WTC11 (cell line): ENCODE data around the gene HSBP1L1. TPM values are rescaled to one million over a fixed set of nuclear protein-coding genes. Genes with fewer than 3 reads are reported as not detected.

ENCODE experiments used
- ATAC-seq: fragments of 200-7000 bp; cut with Tn5 transposase; 2 replicates; pipeline ENCODE4 v1.10.0; 2021; ENCODE audit warnings: mild to moderate bottlenecking, moderate library complexity
- CTCF ChIA-PET: fragments of 300-600 bp; sonication (Branson Sonifier 250); formaldehyde crosslinking; loops from one replicate; lab custom pipeline; 2021; ENCODE audit warnings: antibody characterized with exemption; lab: Charles Lee
- POLR2A ChIA-PET: fragments of 350-600 bp; sonication (Branson Sonifier 250); formaldehyde crosslinking; loops from one replicate; lab custom pipeline; 2021; ENCODE audit warnings: antibody characterized with exemption; lab: Charles Lee
- DNase-seq: peaks from one replicate; pipeline ENCODE4 v3.0.0; 2021; ENCODE audit warnings: low spot score
- H3K27ac Mint-ChIP-seq: 2 replicates; pipeline ENCODE4 v1.8.0; 2021; ENCODE audit warnings: mixed read lengths
- H3K27me3 Mint-ChIP-seq: 2 replicates; pipeline ENCODE4 v1.8.0; 2021; ENCODE audit warnings: low read depth, mild to moderate bottlenecking, moderate library complexity, mixed read lengths
- H3K36me3 Mint-ChIP-seq: 2 replicates; pipeline ENCODE4 v1.8.0; 2021; ENCODE audit warnings: mixed read lengths
- H3K4me1 Mint-ChIP-seq: 2 replicates; pipeline ENCODE4 v1.8.0; 2022; ENCODE audit warnings: mixed read lengths
- H3K4me3 Mint-ChIP-seq: 2 replicates; pipeline ENCODE4 v1.8.0; 2021; ENCODE audit warnings: mild to moderate bottlenecking, moderate library complexity, mixed read lengths
- H3K9me3 Mint-ChIP-seq: 2 replicates; pipeline ENCODE4 v1.8.0; 2021; ENCODE audit warnings: mixed read lengths
- CBFB ChIP-seq: sonication (generic); formaldehyde crosslinking; IDR thresholded peaks from 2 replicates; pipeline ENCODE4 v1.8.1; 2022; ENCODE audit warnings: mild to moderate bottlenecking, low read depth, missing genetic modification reagents
- CREB1 ChIP-seq: sonication (generic); formaldehyde crosslinking; IDR thresholded peaks from 2 replicates; pipeline ENCODE4 v1.8.0; 2023; ENCODE audit warnings: mild to moderate bottlenecking, missing genetic modification reagents
- ETV6 ChIP-seq: sonication (generic); formaldehyde crosslinking; IDR thresholded peaks from 2 replicates; pipeline ENCODE4 v1.8.1; 2022; ENCODE audit warnings: mild to moderate bottlenecking, missing genetic modification reagents
- GTF2I ChIP-seq: fragments of 250-450 bp; sonication (Bioruptor Pico); conservative IDR thresholded peaks from 2 replicates; pipeline ENCODE4 v1.4.0; 2021; ENCODE audit warnings: mild to moderate bottlenecking
- MYBL2 ChIP-seq: sonication (generic); formaldehyde crosslinking; IDR thresholded peaks from 2 replicates; pipeline ENCODE4 v1.8.1; 2023; ENCODE audit warnings: mild to moderate bottlenecking, moderate library complexity, missing genetic modification reagents
- NFATC4 ChIP-seq: fragments of 250-450 bp; sonication (Bioruptor Pico); IDR thresholded peaks from 2 replicates; pipeline ENCODE4 v1.9.0; 2021; ENCODE audit warnings: mild to moderate bottlenecking
- NFE2L1 ChIP-seq: sonication (generic); formaldehyde crosslinking; IDR thresholded peaks from 2 replicates; pipeline ENCODE4 v1.8.1; 2023; ENCODE audit warnings: missing genetic modification reagents
- RORB ChIP-seq: fragments of 250-450 bp; sonication (Bioruptor Pico); IDR thresholded peaks from 2 replicates; pipeline ENCODE4 v1.9.0; 2021; ENCODE audit warnings: mild to moderate bottlenecking
- ZNF121 ChIP-seq: sonication (generic); formaldehyde crosslinking; IDR thresholded peaks from 2 replicates; pipeline ENCODE4 v1.8.0; 2023; ENCODE audit warnings: missing genetic modification reagents
- ZNF219 ChIP-seq: sonication (generic); formaldehyde crosslinking; IDR thresholded peaks from 2 replicates; pipeline ENCODE4 v1.8.0; 2023; ENCODE audit warnings: missing genetic modification reagents, mild to moderate bottlenecking, borderline replicate concordance
- ZNF263 ChIP-seq: sonication (generic); formaldehyde crosslinking; IDR thresholded peaks from 2 replicates; pipeline ENCODE4 v1.8.1; 2022; ENCODE audit warnings: low read depth, mild to moderate bottlenecking, moderate library complexity, missing genetic modification reagents
- ZNF671 ChIP-seq: fragments of 250-450 bp; sonication (Bioruptor Pico); IDR thresholded peaks from 2 replicates; pipeline ENCODE4 v1.8.0; 2021; ENCODE audit warnings: mild to moderate bottlenecking
- total RNA-seq: library from RNA; stranded (reverse); gene quantifications from 3 replicates; pipeline ENCODE4 v1.2.3, GENCODE V29; 2021
- TF ChIP-seq, protein P1 (sequence below): sonication (generic); formaldehyde crosslinking; IDR thresholded peaks from 2 replicates; pipeline ENCODE4 v1.8.0; 2023; ENCODE audit warnings: missing genetic modification reagents
- TF ChIP-seq, protein P2 (sequence below): sonication (generic); formaldehyde crosslinking; IDR thresholded peaks from 2 replicates; pipeline ENCODE4 v1.8.0; 2023; ENCODE audit warnings: missing genetic modification reagents, mild to moderate bottlenecking, borderline replicate concordance
- TF ChIP-seq, protein P3 (sequence below): sonication (generic); formaldehyde crosslinking; IDR thresholded peaks from 2 replicates; pipeline ENCODE4 v1.8.1; 2023; ENCODE audit warnings: mild to moderate bottlenecking, missing genetic modification reagents, moderate library complexity
- TF ChIP-seq, protein P4 (sequence below): sonication (generic); formaldehyde crosslinking; IDR thresholded peaks from 2 replicates; pipeline ENCODE4 v1.8.0; 2023; ENCODE audit warnings: mild to moderate bottlenecking, missing genetic modification reagents
- TF ChIP-seq, protein P5 (sequence below): fragments of 250-450 bp; sonication (Bioruptor Pico); IDR thresholded peaks from 2 replicates; pipeline ENCODE4 v1.9.0; 2021; ENCODE audit warnings: mild to moderate bottlenecking
- TF ChIP-seq, protein P6 (sequence below): sonication (generic); formaldehyde crosslinking; IDR thresholded peaks from 2 replicates; pipeline ENCODE4 v1.8.1; 2023; ENCODE audit warnings: mild to moderate bottlenecking, missing genetic modification reagents, borderline replicate concordance
- TF ChIP-seq, protein P7 (sequence below): sonication (generic); formaldehyde crosslinking; IDR thresholded peaks from 2 replicates; pipeline ENCODE4 v1.8.1; 2022; ENCODE audit warnings: low read depth, mild to moderate bottlenecking, moderate library complexity, missing genetic modification reagents, borderline replicate concordance
- TF ChIP-seq, protein P8 (sequence below): fragments of 250-450 bp; sonication (Bioruptor Pico); IDR thresholded peaks from 2 replicates; pipeline ENCODE4 v1.9.0; 2021; ENCODE audit warnings: mild to moderate bottlenecking

HSBP1L1 gene
- total RNA-seq, 1 experiment from 2014 or later, result 1.4 TPM

DNA sequence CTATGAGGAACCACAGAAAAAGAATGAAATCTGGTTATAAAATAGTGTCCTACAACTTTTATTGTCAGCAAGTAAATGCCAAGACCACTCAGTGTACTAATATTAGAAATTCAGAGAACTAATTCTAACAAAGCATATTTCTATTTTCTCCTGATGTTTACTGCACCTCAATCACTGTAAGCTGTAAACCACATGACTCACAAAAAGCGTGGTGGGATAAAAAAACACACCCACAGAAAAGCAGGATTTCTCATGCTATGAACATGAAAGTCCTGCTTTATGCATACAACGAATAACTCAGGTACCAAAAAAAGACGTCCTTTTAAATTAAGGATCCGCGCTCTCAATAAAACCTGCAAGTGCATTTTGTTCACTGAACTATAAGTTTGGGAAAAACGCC, 23.1 kb downstream of the HSBP1L1 start (continued):
- TF ChIP-seq ETV6 (no peak), ZNF671 (no peak)

DNA sequence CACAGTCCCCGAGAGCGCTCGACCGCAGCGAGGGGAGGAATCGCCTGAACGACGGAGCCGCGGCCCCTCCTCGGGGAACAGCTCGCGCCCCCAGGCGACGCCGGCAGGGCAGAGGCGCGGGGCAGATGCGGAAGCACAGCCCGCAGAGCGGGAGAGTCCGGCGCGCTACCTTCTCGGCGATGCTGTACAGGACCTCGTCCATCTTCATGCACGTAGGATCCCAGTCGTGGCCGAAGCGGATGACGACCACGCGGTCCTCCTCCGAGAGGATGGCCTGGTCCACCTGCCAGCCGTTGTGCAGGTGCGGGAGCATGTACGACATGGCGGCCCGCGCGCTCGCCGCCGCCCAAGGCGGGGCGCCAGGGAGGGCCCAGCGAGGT, 23.6 kb downstream of the HSBP1L1 start:
- H3K4me1 Mint-ChIP-seq, result peaks cover 28% of the 10 kb centered on the region
- CTCF ChIA-PET, result interaction anchor here (2.5 kb wide), 1 partner anchor 54 kb away, joined by 5 read pairs; no protein-coding TSS in a partner anchor
- peak overlapping the region; percentile 87 for H3K4me3 Mint-ChIP-seq
- H3K27ac Mint-ChIP-seq, result no peak overlapping the region
- no peaks in the 10 kb centered on the region for H3K27me3 Mint-ChIP-seq
- POLR2A ChIA-PET, result interaction anchor here (1.4 kb wide), 1 partner anchor 20 kb away, joined by 5 read pairs; no protein-coding TSS in a partner anchor
- no peaks in the 10 kb centered on the region for H3K9me3 Mint-ChIP-seq
- peaks cover 20% of the 10 kb centered on the region for H3K36me3 Mint-ChIP-seq
- DNase-seq (peak; percentile 67), ATAC-seq (peak; percentile 60)
- TF ChIP-seq CBFB (CRISPR knock-in tag) (no peak; the same call in 1 of the 2 replicates), ZNF121 (CRISPR knock-in tag) (no peak), ZNF263 (no peak), GTF2I (CRISPR knock-in tag) (no peak), CREB1 (CRISPR knock-in tag) (no peak), NFATC4 (CRISPR knock-in tag) (no peak), MYBL2 (CRISPR knock-in tag) (peak; percentile 85), NFE2L1 (CRISPR knock-in tag) (peak; percentile 60; the same call in 1 of the 2 replicates), RORB (CRISPR knock-in tag) (no peak), ZNF219 (CRISPR knock-in tag) (no peak)
- TF ChIP-seq, protein P1, sequence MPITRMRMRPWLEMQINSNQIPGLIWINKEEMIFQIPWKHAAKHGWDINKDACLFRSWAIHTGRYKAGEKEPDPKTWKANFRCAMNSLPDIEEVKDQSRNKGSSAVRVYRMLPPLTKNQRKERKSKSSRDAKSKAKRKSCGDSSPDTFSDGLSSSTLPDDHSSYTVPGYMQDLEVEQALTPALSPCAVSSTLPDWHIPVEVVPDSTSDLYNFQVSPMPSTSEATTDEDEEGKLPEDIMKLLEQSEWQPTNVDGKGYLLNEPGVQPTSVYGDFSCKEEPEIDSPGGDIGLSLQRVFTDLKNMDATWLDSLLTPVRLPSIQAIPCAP (CRISPR knock-in tag), result no peak
- TF ChIP-seq, protein P2, sequence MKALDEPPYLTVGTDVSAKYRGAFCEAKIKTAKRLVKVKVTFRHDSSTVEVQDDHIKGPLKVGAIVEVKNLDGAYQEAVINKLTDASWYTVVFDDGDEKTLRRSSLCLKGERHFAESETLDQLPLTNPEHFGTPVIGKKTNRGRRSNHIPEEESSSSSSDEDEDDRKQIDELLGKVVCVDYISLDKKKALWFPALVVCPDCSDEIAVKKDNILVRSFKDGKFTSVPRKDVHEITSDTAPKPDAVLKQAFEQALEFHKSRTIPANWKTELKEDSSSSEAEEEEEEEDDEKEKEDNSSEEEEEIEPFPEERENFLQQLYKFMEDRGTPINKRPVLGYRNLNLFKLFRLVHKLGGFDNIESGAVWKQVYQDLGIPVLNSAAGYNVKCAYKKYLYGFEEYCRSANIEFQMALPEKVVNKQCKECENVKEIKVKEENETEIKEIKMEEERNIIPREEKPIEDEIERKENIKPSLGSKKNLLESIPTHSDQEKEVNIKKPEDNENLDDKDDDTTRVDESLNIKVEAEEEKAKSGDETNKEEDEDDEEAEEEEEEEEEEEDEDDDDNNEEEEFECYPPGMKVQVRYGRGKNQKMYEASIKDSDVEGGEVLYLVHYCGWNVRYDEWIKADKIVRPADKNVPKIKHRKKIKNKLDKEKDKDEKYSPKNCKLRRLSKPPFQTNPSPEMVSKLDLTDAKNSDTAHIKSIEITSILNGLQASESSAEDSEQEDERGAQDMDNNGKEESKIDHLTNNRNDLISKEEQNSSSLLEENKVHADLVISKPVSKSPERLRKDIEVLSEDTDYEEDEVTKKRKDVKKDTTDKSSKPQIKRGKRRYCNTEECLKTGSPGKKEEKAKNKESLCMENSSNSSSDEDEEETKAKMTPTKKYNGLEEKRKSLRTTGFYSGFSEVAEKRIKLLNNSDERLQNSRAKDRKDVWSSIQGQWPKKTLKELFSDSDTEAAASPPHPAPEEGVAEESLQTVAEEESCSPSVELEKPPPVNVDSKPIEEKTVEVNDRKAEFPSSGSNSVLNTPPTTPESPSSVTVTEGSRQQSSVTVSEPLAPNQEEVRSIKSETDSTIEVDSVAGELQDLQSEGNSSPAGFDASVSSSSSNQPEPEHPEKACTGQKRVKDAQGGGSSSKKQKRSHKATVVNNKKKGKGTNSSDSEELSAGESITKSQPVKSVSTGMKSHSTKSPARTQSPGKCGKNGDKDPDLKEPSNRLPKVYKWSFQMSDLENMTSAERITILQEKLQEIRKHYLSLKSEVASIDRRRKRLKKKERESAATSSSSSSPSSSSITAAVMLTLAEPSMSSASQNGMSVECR (CRISPR knock-in tag), result no peak; the same call in 1 of the 2 replicates
- TF ChIP-seq, protein P3, sequence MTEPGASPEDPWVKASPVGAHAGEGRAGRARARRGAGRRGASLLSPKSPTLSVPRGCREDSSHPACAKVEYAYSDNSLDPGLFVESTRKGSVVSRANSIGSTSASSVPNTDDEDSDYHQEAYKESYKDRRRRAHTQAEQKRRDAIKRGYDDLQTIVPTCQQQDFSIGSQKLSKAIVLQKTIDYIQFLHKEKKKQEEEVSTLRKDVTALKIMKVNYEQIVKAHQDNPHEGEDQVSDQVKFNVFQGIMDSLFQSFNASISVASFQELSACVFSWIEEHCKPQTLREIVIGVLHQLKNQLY (CRISPR knock-in tag), result no peak
- TF ChIP-seq, protein P4, sequence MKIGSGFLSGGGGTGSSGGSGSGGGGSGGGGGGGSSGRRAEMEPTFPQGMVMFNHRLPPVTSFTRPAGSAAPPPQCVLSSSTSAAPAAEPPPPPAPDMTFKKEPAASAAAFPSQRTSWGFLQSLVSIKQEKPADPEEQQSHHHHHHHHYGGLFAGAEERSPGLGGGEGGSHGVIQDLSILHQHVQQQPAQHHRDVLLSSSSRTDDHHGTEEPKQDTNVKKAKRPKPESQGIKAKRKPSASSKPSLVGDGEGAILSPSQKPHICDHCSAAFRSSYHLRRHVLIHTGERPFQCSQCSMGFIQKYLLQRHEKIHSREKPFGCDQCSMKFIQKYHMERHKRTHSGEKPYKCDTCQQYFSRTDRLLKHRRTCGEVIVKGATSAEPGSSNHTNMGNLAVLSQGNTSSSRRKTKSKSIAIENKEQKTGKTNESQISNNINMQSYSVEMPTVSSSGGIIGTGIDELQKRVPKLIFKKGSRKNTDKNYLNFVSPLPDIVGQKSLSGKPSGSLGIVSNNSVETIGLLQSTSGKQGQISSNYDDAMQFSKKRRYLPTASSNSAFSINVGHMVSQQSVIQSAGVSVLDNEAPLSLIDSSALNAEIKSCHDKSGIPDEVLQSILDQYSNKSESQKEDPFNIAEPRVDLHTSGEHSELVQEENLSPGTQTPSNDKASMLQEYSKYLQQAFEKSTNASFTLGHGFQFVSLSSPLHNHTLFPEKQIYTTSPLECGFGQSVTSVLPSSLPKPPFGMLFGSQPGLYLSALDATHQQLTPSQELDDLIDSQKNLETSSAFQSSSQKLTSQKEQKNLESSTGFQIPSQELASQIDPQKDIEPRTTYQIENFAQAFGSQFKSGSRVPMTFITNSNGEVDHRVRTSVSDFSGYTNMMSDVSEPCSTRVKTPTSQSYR (CRISPR knock-in tag), result no peak
- TF ChIP-seq, protein P5, sequence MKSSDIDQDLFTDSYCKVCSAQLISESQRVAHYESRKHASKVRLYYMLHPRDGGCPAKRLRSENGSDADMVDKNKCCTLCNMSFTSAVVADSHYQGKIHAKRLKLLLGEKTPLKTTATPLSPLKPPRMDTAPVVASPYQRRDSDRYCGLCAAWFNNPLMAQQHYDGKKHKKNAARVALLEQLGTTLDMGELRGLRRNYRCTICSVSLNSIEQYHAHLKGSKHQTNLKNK (CRISPR knock-in tag), result no peak
- TF ChIP-seq, protein P6, sequence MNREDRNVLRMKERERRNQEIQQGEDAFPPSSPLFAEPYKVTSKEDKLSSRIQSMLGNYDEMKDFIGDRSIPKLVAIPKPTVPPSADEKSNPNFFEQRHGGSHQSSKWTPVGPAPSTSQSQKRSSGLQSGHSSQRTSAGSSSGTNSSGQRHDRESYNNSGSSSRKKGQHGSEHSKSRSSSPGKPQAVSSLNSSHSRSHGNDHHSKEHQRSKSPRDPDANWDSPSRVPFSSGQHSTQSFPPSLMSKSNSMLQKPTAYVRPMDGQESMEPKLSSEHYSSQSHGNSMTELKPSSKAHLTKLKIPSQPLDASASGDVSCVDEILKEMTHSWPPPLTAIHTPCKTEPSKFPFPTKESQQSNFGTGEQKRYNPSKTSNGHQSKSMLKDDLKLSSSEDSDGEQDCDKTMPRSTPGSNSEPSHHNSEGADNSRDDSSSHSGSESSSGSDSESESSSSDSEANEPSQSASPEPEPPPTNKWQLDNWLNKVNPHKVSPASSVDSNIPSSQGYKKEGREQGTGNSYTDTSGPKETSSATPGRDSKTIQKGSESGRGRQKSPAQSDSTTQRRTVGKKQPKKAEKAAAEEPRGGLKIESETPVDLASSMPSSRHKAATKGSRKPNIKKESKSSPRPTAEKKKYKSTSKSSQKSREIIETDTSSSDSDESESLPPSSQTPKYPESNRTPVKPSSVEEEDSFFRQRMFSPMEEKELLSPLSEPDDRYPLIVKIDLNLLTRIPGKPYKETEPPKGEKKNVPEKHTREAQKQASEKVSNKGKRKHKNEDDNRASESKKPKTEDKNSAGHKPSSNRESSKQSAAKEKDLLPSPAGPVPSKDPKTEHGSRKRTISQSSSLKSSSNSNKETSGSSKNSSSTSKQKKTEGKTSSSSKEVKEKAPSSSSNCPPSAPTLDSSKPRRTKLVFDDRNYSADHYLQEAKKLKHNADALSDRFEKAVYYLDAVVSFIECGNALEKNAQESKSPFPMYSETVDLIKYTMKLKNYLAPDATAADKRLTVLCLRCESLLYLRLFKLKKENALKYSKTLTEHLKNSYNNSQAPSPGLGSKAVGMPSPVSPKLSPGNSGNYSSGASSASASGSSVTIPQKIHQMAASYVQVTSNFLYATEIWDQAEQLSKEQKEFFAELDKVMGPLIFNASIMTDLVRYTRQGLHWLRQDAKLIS, result no peak
- TF ChIP-seq, protein P7, sequence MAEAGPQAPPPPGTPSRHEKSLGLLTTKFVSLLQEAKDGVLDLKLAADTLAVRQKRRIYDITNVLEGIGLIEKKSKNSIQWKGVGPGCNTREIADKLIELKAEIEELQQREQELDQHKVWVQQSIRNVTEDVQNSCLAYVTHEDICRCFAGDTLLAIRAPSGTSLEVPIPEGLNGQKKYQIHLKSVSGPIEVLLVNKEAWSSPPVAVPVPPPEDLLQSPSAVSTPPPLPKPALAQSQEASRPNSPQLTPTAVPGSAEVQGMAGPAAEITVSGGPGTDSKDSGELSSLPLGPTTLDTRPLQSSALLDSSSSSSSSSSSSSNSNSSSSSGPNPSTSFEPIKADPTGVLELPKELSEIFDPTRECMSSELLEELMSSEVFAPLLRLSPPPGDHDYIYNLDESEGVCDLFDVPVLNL (CRISPR knock-in tag), result no peak
- TF ChIP-seq, protein P8, sequence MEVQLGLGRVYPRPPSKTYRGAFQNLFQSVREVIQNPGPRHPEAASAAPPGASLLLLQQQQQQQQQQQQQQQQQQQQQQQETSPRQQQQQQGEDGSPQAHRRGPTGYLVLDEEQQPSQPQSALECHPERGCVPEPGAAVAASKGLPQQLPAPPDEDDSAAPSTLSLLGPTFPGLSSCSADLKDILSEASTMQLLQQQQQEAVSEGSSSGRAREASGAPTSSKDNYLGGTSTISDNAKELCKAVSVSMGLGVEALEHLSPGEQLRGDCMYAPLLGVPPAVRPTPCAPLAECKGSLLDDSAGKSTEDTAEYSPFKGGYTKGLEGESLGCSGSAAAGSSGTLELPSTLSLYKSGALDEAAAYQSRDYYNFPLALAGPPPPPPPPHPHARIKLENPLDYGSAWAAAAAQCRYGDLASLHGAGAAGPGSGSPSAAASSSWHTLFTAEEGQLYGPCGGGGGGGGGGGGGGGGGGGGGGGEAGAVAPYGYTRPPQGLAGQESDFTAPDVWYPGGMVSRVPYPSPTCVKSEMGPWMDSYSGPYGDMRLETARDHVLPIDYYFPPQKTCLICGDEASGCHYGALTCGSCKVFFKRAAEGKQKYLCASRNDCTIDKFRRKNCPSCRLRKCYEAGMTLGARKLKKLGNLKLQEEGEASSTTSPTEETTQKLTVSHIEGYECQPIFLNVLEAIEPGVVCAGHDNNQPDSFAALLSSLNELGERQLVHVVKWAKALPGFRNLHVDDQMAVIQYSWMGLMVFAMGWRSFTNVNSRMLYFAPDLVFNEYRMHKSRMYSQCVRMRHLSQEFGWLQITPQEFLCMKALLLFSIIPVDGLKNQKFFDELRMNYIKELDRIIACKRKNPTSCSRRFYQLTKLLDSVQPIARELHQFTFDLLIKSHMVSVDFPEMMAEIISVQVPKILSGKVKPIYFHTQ (CRISPR knock-in tag), result no peak
